AG08396 (cell line): ENCODE measurements around the gene SOD1.
"Not testable (repeated sequence)": the region's sequence is repeated elsewhere in the genome, so short reads cannot be mapped to it uniquely, and the experiment has no call there.

Experiments used
- DNase-seq: peaks from one replicate; pipeline ENCODE4 v3.0.0; 2012; ENCODE audit warnings: low spot score, mixed read lengths

SOD1 gene

GRCh38 chr21:31656199-31657095 lies 3.0 kb upstream of the SOD1 start:
- no peak for DNase-seq

GRCh38 chr21:31658053-31658452 lies 1.4 kb upstream of the SOD1 start:
- no peak for DNase-seq

- DNase-seq, result no peak
These were observed 282 bp upstream of the SOD1 start for GRCh38 chr21:31659286-31659535.

GRCh38 chr21:31660259-31660565 lies 719 bp downstream of the SOD1 start:
- no peak for DNase-seq

- DNase-seq, result no peak
These were observed 1.1 kb downstream of the SOD1 start for GRCh38 chr21:31660591-31660990.

- no peak for DNase-seq
These were observed 4.2 kb downstream of the SOD1 start for GRCh38 chr21:31663584-31664249.

- DNase-seq, result no peak
These were observed 5.9 kb downstream of the SOD1 start for GRCh38 chr21:31665397-31665796.

- not testable (repeated sequence) for DNase-seq
These were observed 6.4 kb downstream of the SOD1 start for GRCh38 chr21:31665869-31666268.

- DNase-seq, result no peak
These were observed 7.0 kb downstream of the SOD1 start for GRCh38 chr21:31666445-31667010.

GRCh38 chr21:31667132-31667531 lies 7.6 kb downstream of the SOD1 start:
- no peak for DNase-seq

GRCh38 chr21:31667639-31668038 lies 8.1 kb downstream of the SOD1 start:
- DNase-seq, result no peak

- no peak for DNase-seq
These were observed 9.4 kb downstream of the SOD1 start for GRCh38 chr21:31668651-31669491.

- no peak for DNase-seq
These were observed 10.6 kb downstream of the SOD1 start for GRCh38 chr21:31670070-31670469.

- DNase-seq, result no peak
These were observed 11.7 kb downstream of the SOD1 start for GRCh38 chr21:31671146-31671716.

GRCh38 chr21:31671931-31672330 lies 12.4 kb downstream of the SOD1 start:
- no peak for DNase-seq

- DNase-seq, result no peak
These were observed 13.9 kb downstream of the SOD1 start for GRCh38 chr21:31673321-31673912.

- DNase-seq, result no peak
These were observed 15.8 kb downstream of the SOD1 start for GRCh38 chr21:31675318-31675717.

- DNase-seq, result no peak
These were observed 16.5 kb downstream of the SOD1 start for GRCh38 chr21:31675960-31676359.

- DNase-seq, result no peak
These were observed 17.6 kb downstream of the SOD1 start for GRCh38 chr21:31677047-31677446.

GRCh38 chr21:31678478-31678877 lies 19.0 kb downstream of the SOD1 start:
- DNase-seq, result no peak

GRCh38 chr21:31682620-31683019 lies 23.1 kb downstream of the SOD1 start:
- DNase-seq, result no peak

GRCh38 chr21:31683029-31683428 lies 23.5 kb downstream of the SOD1 start:
- no peak for DNase-seq
